CD4-positive, CD25-positive, alpha-beta regulatory T cell (primary cell): ENCODE measurements around the gene EML4. TPM values are rescaled to one million over a fixed set of nuclear protein-coding genes. Genes with fewer than 3 reads are reported as not detected.
A peak's percentile ranks its signal among the peaks of the same experiment; 100 is the strongest.

ENCODE experiments used
- ATAC-seq, 2 donors: fragments of 150-1000 bp; cut with Tn5 transposase; one replicate each; pipeline ENCODE4 v1.10.0; 2021; ENCODE audit warnings: low read depth in 2 of 2, moderate number of reproducible peaks in 2 of 2, moderate library complexity in 1 of 2
- DNase-seq, 3 donors: peaks; one replicate each; pipeline versions ENCODE4 v3.0.0 to v3.0.0-alpha.2; 2012 to 2022; ENCODE audit warnings: mixed read lengths in 1 of 3
- H3K27ac ChIP-seq: one replicate; pipeline ENCODE4 v1.7.0; 2013; ENCODE audit warnings: mild to moderate bottlenecking, low read length; ENCODE audit not compliant: insufficient read depth, poor library complexity, severe bottlenecking
- H3K27me3 ChIP-seq: one replicate; pipeline ENCODE4 v1.7.0; 2013; ENCODE audit warnings: low read length; ENCODE audit not compliant: control insufficient read depth, insufficient read depth
- H3K36me3 ChIP-seq: one replicate; pipeline ENCODE4 v1.7.0; 2013; ENCODE audit warnings: mild to moderate bottlenecking, low read length, moderate library complexity; ENCODE audit not compliant: control insufficient read depth, insufficient read depth
- H3K4me1 ChIP-seq: 2 replicates; pipeline ENCODE4 v1.7.0; 2013; ENCODE audit warnings: mild to moderate bottlenecking, low read length; ENCODE audit not compliant: insufficient read depth, control insufficient read depth, poor library complexity, severe bottlenecking
- H3K4me3 ChIP-seq: one replicate; pipeline ENCODE4 v1.7.0; 2013; ENCODE audit warnings: low read depth, mild to moderate bottlenecking, low read length, moderate library complexity
- H3K9me3 ChIP-seq, 2 experiments: 1 replicate in 1 of 2; 2 replicates in 1 of 2; pipeline ENCODE4 v1.7.0; 2013; ENCODE audit warnings: low read length in 2 of 2, mild to moderate bottlenecking in 1 of 2, moderate library complexity in 1 of 2; ENCODE audit not compliant: control insufficient read depth in 2 of 2
- H3K27ac Mint-ChIP-seq, 3 donors: one replicate each; pipeline ENCODE4 v1.8.0; 2020 to 2022; ENCODE audit warnings: mild to moderate bottlenecking in 3 of 3, mixed read lengths in 3 of 3, moderate library complexity in 2 of 3
- H3K27me3 Mint-ChIP-seq: one replicate; pipeline ENCODE4 v1.8.0; 2022; ENCODE audit warnings: mild to moderate bottlenecking, mixed read lengths
- H3K36me3 Mint-ChIP-seq: one replicate; pipeline ENCODE4 v1.8.0; 2020; ENCODE audit warnings: mixed read lengths
- H3K4me1 Mint-ChIP-seq, 4 donors: one replicate each; pipeline ENCODE4 v1.8.0; 2020 to 2022; ENCODE audit warnings: mixed read lengths in 4 of 4, mild to moderate bottlenecking in 1 of 4
- H3K4me3 Mint-ChIP-seq, 4 donors: one replicate each; pipeline ENCODE4 v1.8.0; 2020 to 2022; ENCODE audit warnings: mild to moderate bottlenecking in 4 of 4, mixed read lengths in 4 of 4, moderate library complexity in 3 of 4
- H3K9me3 Mint-ChIP-seq, 7 donors: one replicate each; pipeline ENCODE4 v1.8.0; 2020 to 2022; ENCODE audit warnings: mixed read lengths in 7 of 7, mild to moderate bottlenecking in 3 of 7, moderate library complexity in 2 of 7
- polyA plus RNA-seq, 4 donors: library from polyadenylated mRNA; unstranded; fragments of 300-500 nt; fragmentation: Illumina TruSeq; gene quantifications; one replicate each; pipeline ENCODE4 v1.2.3, GENCODE V29; 2021
- total RNA-seq: library from RNA; stranded (reverse); gene quantifications from one replicate; pipeline ENCODE4 v1.2.3, GENCODE V29; 2022

The EML4 gene
- total and polyA plus RNA-seq, 5 donors from 2014 or later = 83.7 to 293 (median 90.1) TPM

DNA sequence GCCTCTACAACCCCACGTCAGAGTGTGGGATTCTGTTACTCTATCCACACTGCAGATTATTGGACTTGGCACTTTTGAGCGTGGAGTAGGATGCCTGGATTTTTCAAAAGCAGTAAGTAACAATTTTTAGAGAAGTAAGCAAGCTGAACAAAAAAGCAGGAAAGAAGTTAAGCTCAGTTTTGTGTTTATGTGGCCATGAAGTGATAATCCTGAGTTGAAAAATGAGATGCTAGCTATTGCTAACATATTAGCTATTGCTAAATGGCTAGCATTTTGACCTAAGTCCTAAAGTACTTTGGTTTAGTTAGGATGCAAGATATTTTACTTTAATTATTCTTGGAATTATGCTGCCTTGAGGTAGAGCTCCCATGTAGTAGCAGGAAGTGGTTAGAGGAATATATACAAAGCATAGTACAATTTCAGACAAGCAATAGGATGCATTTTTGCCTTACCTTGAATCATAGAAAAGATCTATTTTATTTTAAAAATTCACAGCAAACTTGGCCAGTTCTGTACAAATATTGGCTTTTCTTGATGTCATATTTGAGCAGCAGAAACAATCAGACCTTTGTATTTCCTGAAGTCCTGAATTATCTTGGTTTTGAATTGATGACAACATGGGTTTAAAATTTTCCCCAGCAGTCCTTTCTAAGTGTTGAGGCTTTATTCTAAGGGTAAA is 117.3 kb downstream of the EML4 start:
- peaks cover 34 to 57% (median 37%) of the 10 kb centered on the region in 4 donors for H3K4me1 Mint-ChIP-seq
- H3K9me3 Mint-ChIP-seq = no peaks in the 10 kb centered on the region
- H3K36me3 Mint-ChIP-seq = peaks cover 48% of the 10 kb centered on the region
- Histone ChIP-seq H3K36me3 (peaks cover 63% of the 10 kb centered on the region), H3K4me1 (peaks cover 21% of the 10 kb centered on the region), H3K27me3 (no peaks in the 10 kb centered on the region), H3K4me3 (peak overlapping the region; percentile 9), H3K27ac (no peak overlapping the region), H3K9me3 (no peaks in the 10 kb centered on the region)
- DNase-seq (no peak), ATAC-seq (no peak)
- peak overlapping the region in 2 of 3 donors; percentile 27 to 57 for H3K27ac Mint-ChIP-seq
- no peaks in the 10 kb centered on the region for H3K27me3 Mint-ChIP-seq
- H3K4me3 Mint-ChIP-seq = peak overlapping the region in 1 of 4 donors; percentile 32

- H3K27me3 Mint-ChIP-seq = no peaks in the 10 kb centered on the region
- ATAC-seq = no peak
- H3K9me3 Mint-ChIP-seq = no peaks in the 10 kb centered on the region
- H3K9me3 ChIP-seq = no peaks in the 10 kb centered on the region
- H3K36me3 ChIP-seq = peaks cover 41% of the 10 kb centered on the region
- H3K4me3 ChIP-seq = peak overlapping the region; percentile 60
- H3K4me1 Mint-ChIP-seq = peaks cover 27 to 66% (median 49%) of the 10 kb centered on the region in 4 donors
- H3K4me1 ChIP-seq = peaks cover 27% of the 10 kb centered on the region
- H3K4me3 Mint-ChIP-seq = peak overlapping the region in 2 of 4 donors; percentile 6 to 36
- peak in 1 of 3 donors; percentile 26 for DNase-seq
- H3K27me3 ChIP-seq = no peaks in the 10 kb centered on the region
- peak overlapping the region in 1 of 3 donors; percentile 77 for H3K27ac Mint-ChIP-seq
- H3K36me3 Mint-ChIP-seq = peaks cover 46% of the 10 kb centered on the region
- peak overlapping the region; percentile 17 for H3K27ac ChIP-seq
These were observed 119.7 kb downstream of the EML4 start for GRCh38 chr2:42288811-42289210.

DNA sequence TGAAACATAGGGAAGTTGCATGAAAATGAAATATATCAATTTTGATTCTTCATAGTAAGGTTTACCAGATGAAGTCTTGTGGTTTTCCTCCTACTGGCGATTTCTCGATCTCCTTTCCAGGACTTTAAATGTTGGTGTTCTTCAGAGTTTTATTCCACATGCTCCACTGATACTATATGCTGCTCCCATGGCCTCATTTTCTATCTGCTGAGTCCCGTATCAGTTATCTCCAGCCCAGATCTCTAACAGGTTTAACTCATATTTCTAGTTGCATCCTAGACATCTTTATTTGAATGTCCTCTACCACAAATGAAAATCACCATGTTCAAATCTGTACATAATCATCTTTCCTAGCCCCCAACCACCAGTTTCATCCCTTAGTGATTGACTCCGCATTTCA is 120.1 kb downstream of the EML4 start:
- H3K4me1 ChIP-seq = peaks cover 31% of the 10 kb centered on the region
- no peak for DNase-seq
- peak overlapping the region; percentile 60 for H3K4me3 ChIP-seq
- peaks cover 38% of the 10 kb centered on the region for H3K36me3 ChIP-seq
- H3K27ac ChIP-seq = peak overlapping the region; percentile 24
- no peaks in the 10 kb centered on the region for H3K9me3 ChIP-seq
- H3K4me1 Mint-ChIP-seq = peaks cover 27 to 66% (median 49%) of the 10 kb centered on the region in 4 donors
- peaks cover 43% of the 10 kb centered on the region for H3K36me3 Mint-ChIP-seq
- H3K27ac Mint-ChIP-seq = peak overlapping the region; percentile 77 to 86 (median 84)
- peak overlapping the region in 3 of 4 donors; percentile 6 to 36 (median 34) for H3K4me3 Mint-ChIP-seq
- no peak for ATAC-seq
- no peaks in the 10 kb centered on the region for H3K27me3 ChIP-seq
- no peaks in the 10 kb centered on the region for H3K9me3 Mint-ChIP-seq
- H3K27me3 Mint-ChIP-seq = no peaks in the 10 kb centered on the region

- H3K4me1 Mint-ChIP-seq = peaks cover 31 to 70% (median 53%) of the 10 kb centered on the region in 4 donors
- Histone ChIP-seq H3K4me1 (peaks cover 37% of the 10 kb centered on the region), H3K4me3 (no peak overlapping the region), H3K27me3 (no peaks in the 10 kb centered on the region), H3K9me3 (no peaks in the 10 kb centered on the region), H3K36me3 (peaks cover 36% of the 10 kb centered on the region), H3K27ac (peak overlapping the region; percentile 24)
- peak overlapping the region in 2 of 3 donors; percentile 64 to 77 for H3K27ac Mint-ChIP-seq
- peaks cover 49% of the 10 kb centered on the region for H3K36me3 Mint-ChIP-seq
- no peaks in the 10 kb centered on the region for H3K27me3 Mint-ChIP-seq
- ATAC-seq = no peak
- no peaks in the 10 kb centered on the region for H3K9me3 Mint-ChIP-seq
- DNase-seq = no peak
- no peak overlapping the region for H3K4me3 Mint-ChIP-seq
These were observed 120.9 kb downstream of the EML4 start for GRCh38 chr2:42290005-42290404.

DNA sequence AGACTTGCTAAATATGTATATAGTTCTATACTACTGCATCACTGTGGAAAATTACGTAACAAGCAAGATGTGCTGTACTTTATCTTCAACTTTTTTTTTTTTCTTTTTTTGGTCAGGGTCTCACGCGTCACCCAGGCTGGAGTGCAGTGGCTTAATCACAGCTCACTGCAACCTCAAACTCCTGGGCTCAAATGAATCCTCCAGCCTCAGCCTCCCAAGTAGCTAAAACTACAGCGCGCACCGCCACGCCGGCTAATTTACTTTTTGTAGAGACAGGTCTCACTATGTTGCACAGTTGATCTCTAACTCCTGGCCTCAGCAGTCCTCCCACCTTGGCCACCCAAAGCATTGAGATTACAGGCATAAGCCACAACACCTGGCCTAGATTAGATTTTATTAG is 123.9 kb downstream of the EML4 start:
- H3K27me3 Mint-ChIP-seq = no peaks in the 10 kb centered on the region
- Histone ChIP-seq H3K27me3 (no peaks in the 10 kb centered on the region), H3K27ac (peak overlapping the region; percentile 82), H3K36me3 (peaks cover 37% of the 10 kb centered on the region), H3K9me3 (no peaks in the 10 kb centered on the region), H3K4me3 (peak overlapping the region; percentile 65), H3K4me1 (peaks cover 56% of the 10 kb centered on the region)
- peak overlapping the region; percentile 87 to 91 (median 88) for H3K27ac Mint-ChIP-seq
- peaks cover 0 to 2% (median 0%) of the 10 kb centered on the region in 7 donors for H3K9me3 Mint-ChIP-seq
- no peak for ATAC-seq
- H3K4me1 Mint-ChIP-seq = peaks cover 39 to 79% (median 57%) of the 10 kb centered on the region in 4 donors
- peak in 1 of 3 donors; percentile 11 for DNase-seq
- H3K4me3 Mint-ChIP-seq = peak overlapping the region; percentile 53 to 89 (median 76)
- peaks cover 64% of the 10 kb centered on the region for H3K36me3 Mint-ChIP-seq

GRCh38 chr2:42296226-42296625 is 127.1 kb downstream of the EML4 start:
- Mint-ChIP-seq H3K36me3 (peaks cover 72% of the 10 kb centered on the region), H3K9me3 (peaks cover 0 to 2% (median 0%) of the 10 kb centered on the region in 7 donors), H3K27me3 (no peaks in the 10 kb centered on the region), H3K27ac (peak overlapping the region; percentile 86 to 88 (median 87)), H3K4me1 (peaks cover 43 to 82% (median 62%) of the 10 kb centered on the region in 4 donors), H3K4me3 (peak overlapping the region; percentile 47 to 81 (median 63))
- DNase-seq (no peak), ATAC-seq (no peak)
- Histone ChIP-seq H3K27me3 (no peaks in the 10 kb centered on the region), H3K27ac (peak overlapping the region; percentile 60), H3K9me3 (no peaks in the 10 kb centered on the region), H3K4me1 (peaks cover 70% of the 10 kb centered on the region), H3K36me3 (peaks cover 37% of the 10 kb centered on the region), H3K4me3 (peak overlapping the region; percentile 68)

DNA sequence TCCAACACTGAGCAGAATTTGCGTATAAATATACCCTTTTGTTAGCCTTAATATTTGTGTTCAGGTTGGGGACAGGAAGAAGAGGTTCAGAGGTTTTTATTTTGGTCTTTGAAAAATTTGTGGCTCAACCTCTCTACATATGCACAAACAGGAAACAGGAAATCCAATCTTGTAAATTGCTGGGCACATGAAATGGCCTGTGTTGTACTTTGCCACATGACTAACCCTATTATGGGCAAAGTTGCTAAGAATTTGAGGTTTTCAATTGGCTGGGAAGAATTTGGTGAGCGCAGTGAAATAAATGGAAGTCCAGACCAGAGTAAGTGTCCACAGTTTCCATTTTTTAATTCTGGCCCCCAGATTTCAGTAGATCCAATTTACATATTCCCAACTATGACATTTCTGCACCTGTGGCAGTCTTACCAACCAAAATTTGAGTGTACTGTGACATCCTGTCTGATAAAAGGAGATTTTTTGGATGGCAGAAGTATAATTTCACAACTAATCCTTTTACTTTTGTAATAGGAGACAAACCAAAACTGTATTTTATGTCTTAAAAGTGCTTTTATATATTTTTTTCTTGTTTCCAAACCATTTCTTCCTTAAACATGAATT is 128.3 kb downstream of the EML4 start:
- ATAC-seq = peak; percentile 76
- no peaks in the 10 kb centered on the region for H3K27me3 Mint-ChIP-seq

More for the DNA sequence above, 128.3 kb downstream of the EML4 start:
- Histone ChIP-seq H3K27ac (peak overlapping the region; percentile 60), H3K36me3 (peaks cover 41% of the 10 kb centered on the region), H3K4me3 (peak overlapping the region; percentile 68), H3K9me3 (no peaks in the 10 kb centered on the region), H3K4me1 (peaks cover 70% of the 10 kb centered on the region), H3K27me3 (no peaks in the 10 kb centered on the region)
- peak overlapping the region; percentile 87 to 92 (median 91) for H3K27ac Mint-ChIP-seq
- peaks cover 38 to 73% (median 59%) of the 10 kb centered on the region in 4 donors for H3K4me1 Mint-ChIP-seq
- DNase-seq = peak; percentile 9 to 77 (median 60)
- peak overlapping the region; percentile 53 to 81 (median 72) for H3K4me3 Mint-ChIP-seq
- peaks cover 0 to 2% (median 0%) of the 10 kb centered on the region in 7 donors for H3K9me3 Mint-ChIP-seq
- H3K36me3 Mint-ChIP-seq = peaks cover 68% of the 10 kb centered on the region
